HG02571 (cell line): Measurements from ENCODE around the gene GET4.

Experiments used
- ATAC-seq: cut with Tn5 transposase; IDR thresholded peaks from one replicate; pipeline ENCODE4 v1.9.1; 2021; ENCODE audit warnings: mild to moderate bottlenecking, moderate library complexity; ENCODE audit not compliant: unreplicated experiment

Gene GET4

DNA sequence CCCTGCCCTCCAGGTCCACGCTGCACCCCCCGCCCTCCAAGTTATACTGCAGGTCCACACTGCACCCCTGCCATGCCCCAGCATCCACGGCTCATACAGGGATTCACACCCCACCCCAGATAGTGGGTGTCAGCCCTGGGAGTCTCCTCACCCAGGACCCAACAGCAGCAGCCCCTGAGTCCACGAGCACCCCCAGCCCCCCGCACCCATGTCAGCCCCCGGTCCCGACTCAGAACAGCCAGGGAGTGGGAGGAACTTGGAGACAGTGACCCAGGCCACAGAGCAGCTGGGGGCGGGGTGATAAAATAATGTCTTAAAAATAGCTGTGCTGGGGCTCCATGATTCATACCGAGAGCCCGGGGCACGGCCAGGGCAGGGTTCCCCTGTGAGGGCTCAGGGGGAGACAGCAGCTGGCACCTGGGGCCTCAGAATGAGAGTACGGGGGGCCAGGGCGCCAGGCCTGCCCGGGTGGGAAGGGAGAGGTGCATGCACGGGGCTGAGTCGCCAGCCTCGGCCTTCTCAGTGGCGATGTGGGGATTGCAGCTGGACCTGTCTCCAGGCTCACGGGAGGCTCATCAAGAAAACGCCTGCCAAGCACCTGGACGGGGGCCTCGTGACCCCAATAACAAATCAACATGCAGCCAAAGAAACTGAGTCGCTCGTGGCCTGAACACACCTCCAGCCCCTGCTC, 48.3 kb downstream of the GET4 start:
- ATAC-seq, result peak; percentile 39

- no peak for ATAC-seq
These were observed 49.2 kb downstream of the GET4 start for GRCh38 chr7:925601-926000.

- no peak for ATAC-seq
These were observed 50.0 kb downstream of the GET4 start for GRCh38 chr7:926061-927030.

GRCh38 chr7:927031-927671, 50.8 kb downstream of the GET4 start:
- no peak for ATAC-seq

DNA sequence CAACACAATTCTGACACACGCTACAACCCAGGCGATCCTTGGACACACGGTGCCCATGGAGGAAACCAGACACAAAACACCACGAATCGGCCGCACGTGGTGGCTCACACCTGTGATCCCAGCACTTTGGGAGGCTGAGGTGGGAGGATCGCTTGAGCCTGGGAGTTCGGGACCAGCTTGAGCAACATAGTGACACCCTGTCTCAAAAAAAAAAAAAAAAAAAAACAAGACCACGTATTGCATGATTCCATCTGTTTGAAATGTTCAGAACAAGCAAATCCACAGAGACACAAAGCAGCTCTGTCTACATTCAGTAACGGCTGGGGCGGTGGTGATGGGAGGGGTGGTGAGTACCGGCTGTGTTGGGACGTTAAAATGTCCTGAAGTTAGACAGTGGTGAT, 53.0 kb downstream of the GET4 start:
- no peak for ATAC-seq

GRCh38 chr7:930975-931758, 54.8 kb downstream of the GET4 start:
- no peak for ATAC-seq

DNA sequence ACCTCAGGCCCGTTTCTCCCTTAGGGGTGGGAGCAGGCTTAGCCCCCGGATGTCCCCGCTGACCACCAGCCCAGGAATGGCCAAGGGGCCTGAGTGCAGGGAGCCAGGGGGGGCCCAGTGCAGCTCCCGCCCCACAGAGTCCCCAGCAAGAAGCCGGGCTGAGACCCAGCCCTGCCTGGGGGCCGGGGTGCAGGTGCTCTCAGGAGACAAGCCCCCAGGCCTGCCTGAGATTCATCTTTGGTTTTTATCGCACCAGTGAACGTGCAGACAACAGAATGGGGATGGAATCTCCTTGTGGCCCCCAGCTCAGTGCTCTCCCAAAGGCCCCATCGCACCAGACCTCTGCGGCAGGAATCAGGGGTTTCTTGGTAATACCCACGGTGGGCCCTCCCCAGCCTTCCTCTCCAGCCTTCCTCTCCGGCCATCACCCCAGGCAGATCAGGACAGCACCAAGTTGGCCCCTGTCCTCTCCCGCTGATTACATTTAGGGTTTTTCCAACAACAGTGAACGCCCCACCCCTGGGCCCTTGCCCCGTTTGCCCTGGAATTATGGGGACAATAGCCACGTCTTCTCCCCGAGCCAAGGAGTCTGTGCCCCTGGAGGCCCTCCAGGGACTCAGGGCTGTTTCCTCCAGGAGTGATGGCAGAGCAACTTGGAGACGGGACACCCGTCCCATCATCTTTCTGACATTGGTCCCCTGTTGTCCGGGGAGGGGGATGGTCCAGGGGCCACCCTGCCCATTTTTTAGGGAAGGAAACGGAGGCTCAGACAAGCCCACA, 55.7 kb downstream of the GET4 start:
- ATAC-seq, result no peak

GRCh38 chr7:932651-932975, 56.3 kb downstream of the GET4 start:
- ATAC-seq, result no peak

DNA sequence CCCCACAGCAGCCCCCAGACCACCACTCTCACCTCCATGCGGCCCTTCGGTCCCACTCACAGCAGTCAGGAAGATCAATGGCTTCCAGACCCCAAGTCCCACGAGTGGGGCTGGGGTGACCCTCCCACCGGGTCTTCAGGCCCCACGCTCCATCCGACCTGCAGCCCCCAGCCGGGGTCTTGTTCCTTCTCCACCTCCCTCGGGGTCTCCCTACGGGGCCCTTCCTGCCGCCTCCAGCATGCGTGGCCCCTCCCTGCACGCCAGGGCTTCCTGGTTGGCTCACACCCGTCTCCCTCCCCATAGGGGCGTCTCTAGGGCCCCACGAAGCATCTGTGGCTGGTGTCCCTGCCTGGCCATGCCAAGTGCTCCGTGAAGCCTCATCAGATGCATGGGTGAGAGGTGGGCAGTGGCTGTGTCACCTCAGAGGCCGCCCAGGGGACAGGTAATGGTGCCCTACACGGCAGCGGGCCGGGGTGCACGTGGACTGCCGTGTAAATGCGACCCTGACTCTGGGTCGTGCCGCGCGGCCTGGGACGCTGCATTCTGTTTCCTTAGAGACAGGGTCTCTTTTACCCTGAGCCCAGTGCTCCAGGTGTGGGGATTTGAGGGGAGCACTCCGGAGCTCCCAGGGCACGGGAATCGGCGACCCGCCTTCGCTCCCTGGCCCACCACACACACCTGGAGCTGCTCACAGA, 58.3 kb downstream of the GET4 start:
- no peak for ATAC-seq

- no peak for ATAC-seq
These were observed 59.0 kb downstream of the GET4 start for GRCh38 chr7:935164-935873.

DNA sequence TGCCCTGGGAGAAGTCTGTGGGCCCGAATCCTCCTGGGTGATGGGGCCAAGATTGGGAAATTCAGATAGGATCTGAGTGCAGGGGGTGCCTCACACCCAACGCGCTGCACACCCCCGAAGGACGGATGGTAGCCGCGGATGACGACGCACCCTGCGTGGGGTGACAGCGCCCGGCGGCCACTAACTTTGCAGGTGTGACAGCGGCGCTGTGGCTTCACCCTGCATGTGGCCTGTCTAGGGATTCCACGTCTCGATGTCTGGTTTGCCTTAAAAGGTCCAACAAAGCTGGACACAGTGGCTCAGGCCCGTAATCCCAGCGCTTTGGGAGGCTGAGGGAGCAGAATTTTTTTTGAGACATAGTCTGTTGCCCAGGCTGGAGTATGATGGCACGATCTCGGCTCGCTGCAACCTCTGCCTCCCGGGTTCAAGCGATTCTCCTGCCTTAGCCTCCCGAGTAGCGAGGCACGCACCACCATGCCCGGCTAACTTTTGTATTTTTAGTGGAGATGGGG, 59.6 kb downstream of the GET4 start:
- no peak for ATAC-seq

GRCh38 chr7:936386-937054, 60.2 kb downstream of the GET4 start:
- ATAC-seq, result peak; percentile 64

DNA sequence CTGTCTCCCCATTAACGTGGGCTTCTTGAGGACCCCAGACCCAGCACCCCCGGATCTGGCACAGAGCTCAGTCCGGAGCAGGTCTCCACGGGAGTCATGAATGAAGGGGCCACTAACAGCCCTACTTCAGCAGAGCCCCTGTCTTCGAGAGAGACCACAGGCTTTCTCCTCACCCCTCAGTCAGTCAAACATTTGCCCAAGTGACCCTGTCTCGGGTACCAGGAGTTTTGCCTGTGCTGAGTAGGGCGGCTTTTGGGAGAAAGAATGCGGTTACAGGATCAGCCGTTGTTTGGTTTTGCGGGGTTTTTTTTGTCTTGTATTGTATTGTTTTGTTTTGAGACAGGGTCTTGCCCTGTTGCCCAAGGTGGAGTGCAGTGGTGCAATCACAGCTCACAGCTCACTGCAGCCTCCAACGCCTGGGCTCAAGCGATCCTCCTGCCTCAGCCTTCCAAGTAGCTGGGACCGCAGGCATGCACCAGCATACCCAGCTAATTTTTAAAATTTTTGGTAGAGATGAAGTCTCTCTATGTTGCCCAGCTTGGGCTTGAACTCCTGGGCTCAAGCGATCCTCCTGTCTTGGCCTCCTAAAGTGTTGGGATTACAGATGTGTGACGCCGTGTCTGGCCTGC, 61.6 kb downstream of the GET4 start:
- ATAC-seq, result no peak

GRCh38 chr7:938546-939185, 62.3 kb downstream of the GET4 start:
- no peak for ATAC-seq

GRCh38 chr7:939843-940242, 63.5 kb downstream of the GET4 start:
- no peak for ATAC-seq

GRCh38 chr7:940599-941408, 64.5 kb downstream of the GET4 start:
- no peak for ATAC-seq
